K562 (cell line): ENCODE data around the gene KIRREL1. TPM values are rescaled to one million over a fixed set of nuclear protein-coding genes. Genes with fewer than 3 reads are reported as not detected.

Experiments
- CBX8 ChIP-seq: fragments of 200-600 bp; sonication (generic); IDR thresholded peaks from 2 replicates; pipeline ENCODE4 v1.6.1; 2012; ENCODE audit warnings: borderline replicate concordance, mixed run types, low read depth, mild to moderate bottlenecking, moderate library complexity, mixed read lengths, low read length, control low read depth, inconsistent platforms; ENCODE audit not compliant: poor library complexity, severe bottlenecking; ENCODE audit errors: extremely low read depth
- CC2D1A ChIP-seq: fragments of 450-650 bp; IDR thresholded peaks from 2 replicates; pipeline ENCODE4 v1.6.1; 2017; ENCODE audit warnings: mild to moderate bottlenecking
- CTCF ChIP-seq, 3 experiments: IDR thresholded peaks in 2 of 3; conservative IDR thresholded peaks in 1 of 3; 2 replicates each; pipeline ENCODE4 v1.5.1; 2011 to 2012; ENCODE audit warnings: low read length in 3 of 3, mild to moderate bottlenecking in 3 of 3, control low read depth in 2 of 3, improper control_type of control experiment in 1 of 3, inconsistent platforms in 1 of 3, low read depth in 1 of 3, mixed read lengths in 1 of 3, moderate library complexity in 1 of 3; ENCODE audit not compliant: insufficient read depth in 2 of 3
- EP300 ChIP-seq: IDR thresholded peaks from 2 replicates; pipeline ENCODE4 v1.6.1; 2012; ENCODE audit warnings: low read length, improper control_type of control experiment
- FIP1L1 ChIP-seq: fragments of 200-400 bp; formaldehyde crosslinking; IDR thresholded peaks from 2 replicates; pipeline ENCODE4 v1.6.1; 2018; ENCODE audit warnings: mild to moderate bottlenecking, low read depth, low read length; ENCODE audit not compliant: poor library complexity, severe bottlenecking
- KLF16 ChIP-seq: IDR thresholded peaks from 2 replicates; pipeline ENCODE4 v1.6.1; 2016; ENCODE audit warnings: antibody characterized with exemption
- LCOR ChIP-seq: sonication (generic); formaldehyde crosslinking; IDR thresholded peaks from 2 replicates; pipeline ENCODE4 v1.8.0; 2022; ENCODE audit warnings: mild to moderate bottlenecking, missing genetic modification reagents
- MTF1 ChIP-seq: fragments of 250-450 bp; sonication (Bioruptor Pico); IDR thresholded peaks from 2 replicates; pipeline ENCODE4 v1.9.0; 2021; ENCODE audit warnings: moderate library complexity, mild to moderate bottlenecking, inconsistent platforms, borderline replicate concordance
- RAD21 ChIP-seq, 2 experiments: fragments of 250-450 bp in 1 of 2; fragments of 450-650 bp in 1 of 2; sonication (Bioruptor Pico) in 1 of 2; formaldehyde crosslinking in 1 of 2; IDR thresholded peaks in 1 of 2; conservative IDR thresholded peaks in 1 of 2; 2 replicates each; pipeline versions ENCODE4 v1.4.0 to v1.8.0; 2020 to 2022; ENCODE audit warnings: mild to moderate bottlenecking in 2 of 2, moderate library complexity in 1 of 2
- RREB1 ChIP-seq: fragments of 250-450 bp; sonication (Bioruptor Pico); IDR thresholded peaks from 2 replicates; pipeline ENCODE4 v1.4.0; 2020
- ZNF778 ChIP-seq: fragments of 450-650 bp; formaldehyde crosslinking; IDR thresholded peaks from 2 replicates; pipeline ENCODE4 v1.4.0; 2020; ENCODE audit warnings: mild to moderate bottlenecking, moderate library complexity
- ZNF785 ChIP-seq: fragments of 250-450 bp; sonication (Bioruptor Pico); IDR thresholded peaks from 2 replicates; pipeline ENCODE4 v1.4.0; 2020; ENCODE audit warnings: mild to moderate bottlenecking
- polyA plus RNA-seq, 8 experiments: library from polyadenylated mRNA; depleted of rRNA in 4 of 8; stranded (reverse) in 5 of 8; unstranded in 3 of 8; fragments of >200 nt; fragmentation: Nextera tagmentation in 2 of 8; fragmentation: Illumina TruSeq in 1 of 8; extraction: Ambion mirVana in 2 of 8; extraction: Trizol in 1 of 8; gene quantifications; 2 replicates each; pipeline versions ENCODE4 v1.2.1 to v1.2.3, GENCODE V29; 2011 to 2014; ENCODE audit warnings: inconsistent platforms in 1 of 8, missing spikeins in 1 of 8
- total RNA-seq, 7 experiments: library from RNA; depleted of rRNA in 6 of 7; stranded (reverse); fragments of >200 nt in 6 of 7; fragmentation: Illumina TruSeq in 2 of 7; extraction: Trizol in 2 of 7; gene quantifications; 2 replicates each; pipeline versions ENCODE4 v1.2.1 to v1.2.3, GENCODE V29; 2011 to 2021; ENCODE audit warnings: low replicate concordance in 1 of 7
- TF ChIP-seq, protein P1 (sequence below), 2 experiments: fragments of 150-350 bp in 1 of 2; IDR thresholded peaks; 2 replicates each; pipeline ENCODE4 v1.6.1; 2012 to 2016; ENCODE audit warnings: low read depth in 2 of 2, low read length in 2 of 2, mild to moderate bottlenecking in 1 of 2, moderate library complexity in 1 of 2

The KIRREL1 gene
- total and polyA plus RNA-seq, 9 of the 15 experiments (the other 6 are each of a cell fraction or from before 2014, with no cell fraction given) = under 0.01 to 0.22 (median 0.03) TPM; not detected in 3

GRCh38 chr1:158087320-158087927, 94.0 kb downstream of the KIRREL1 start (continued):
- TF ChIP-seq CTCF (IDR thresholded peaks at IDR 0.05 in 2 of 3, conservative IDR thresholded peaks at IDR 0.05 in 1 of 3; ENCODE audit: insufficient read depth in 2 of 3, low read depth in 1 of 3, low read length in 3 of 3) (peak; percentile 96 to 98 (median 98)), LCOR (CRISPR knock-in tag) (no peak), EP300 (no peak), MTF1 (CRISPR knock-in tag) (no peak), KLF16 (peak; percentile 56; the same call in 1 of the 2 replicates), CBX8 (no peak), RAD21 (CRISPR knock-in tag; conservative IDR thresholded peaks at IDR 0.05 in 1 of 2, IDR thresholded peaks at IDR 0.05 in 1 of 2) (peak; percentile 70 to 87), FIP1L1 (no peak), RREB1 (CRISPR knock-in tag) (no peak), CC2D1A (peak; percentile 37; the same call in 1 of the 2 replicates), ZNF778 (CRISPR knock-in tag) (no peak), ZNF785 (CRISPR knock-in tag) (no peak)
- TF ChIP-seq, protein P1, sequence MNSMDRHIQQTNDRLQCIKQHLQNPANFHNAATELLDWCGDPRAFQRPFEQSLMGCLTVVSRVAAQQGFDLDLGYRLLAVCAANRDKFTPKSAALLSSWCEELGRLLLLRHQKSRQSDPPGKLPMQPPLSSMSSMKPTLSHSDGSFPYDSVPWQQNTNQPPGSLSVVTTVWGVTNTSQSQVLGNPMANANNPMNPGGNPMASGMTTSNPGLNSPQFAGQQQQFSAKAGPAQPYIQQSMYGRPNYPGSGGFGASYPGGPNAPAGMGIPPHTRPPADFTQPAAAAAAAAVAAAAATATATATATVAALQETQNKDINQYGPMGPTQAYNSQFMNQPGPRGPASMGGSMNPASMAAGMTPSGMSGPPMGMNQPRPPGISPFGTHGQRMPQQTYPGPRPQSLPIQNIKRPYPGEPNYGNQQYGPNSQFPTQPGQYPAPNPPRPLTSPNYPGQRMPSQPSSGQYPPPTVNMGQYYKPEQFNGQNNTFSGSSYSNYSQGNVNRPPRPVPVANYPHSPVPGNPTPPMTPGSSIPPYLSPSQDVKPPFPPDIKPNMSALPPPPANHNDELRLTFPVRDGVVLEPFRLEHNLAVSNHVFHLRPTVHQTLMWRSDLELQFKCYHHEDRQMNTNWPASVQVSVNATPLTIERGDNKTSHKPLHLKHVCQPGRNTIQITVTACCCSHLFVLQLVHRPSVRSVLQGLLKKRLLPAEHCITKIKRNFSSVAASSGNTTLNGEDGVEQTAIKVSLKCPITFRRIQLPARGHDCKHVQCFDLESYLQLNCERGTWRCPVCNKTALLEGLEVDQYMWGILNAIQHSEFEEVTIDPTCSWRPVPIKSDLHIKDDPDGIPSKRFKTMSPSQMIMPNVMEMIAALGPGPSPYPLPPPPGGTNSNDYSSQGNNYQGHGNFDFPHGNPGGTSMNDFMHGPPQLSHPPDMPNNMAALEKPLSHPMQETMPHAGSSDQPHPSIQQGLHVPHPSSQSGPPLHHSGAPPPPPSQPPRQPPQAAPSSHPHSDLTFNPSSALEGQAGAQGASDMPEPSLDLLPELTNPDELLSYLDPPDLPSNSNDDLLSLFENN (IDR thresholded peaks at IDR 0.05; ENCODE audit: low read depth in 2 of 2, low read length in 2 of 2) = no peak
